Peyer's patch (tissue), 4 donors: ENCODE data around the gene PTPN18. TPM values are rescaled to one million over a fixed set of nuclear protein-coding genes. Genes with fewer than 3 reads are reported as not detected.
A peak's percentile ranks its signal among the peaks of the same experiment; 100 is the strongest.

ENCODE experiments used
- DNase-seq, 3 donors: peaks; one replicate each; pipeline ENCODE4 v3.0.0-alpha.2; 2017 to 2019
- H3K27ac ChIP-seq, 4 donors: fragments of 200-600 bp; sonication (generic); one replicate each; pipeline ENCODE4 v1.5.1; 2016 to 2019
- H3K27me3 ChIP-seq, 2 donors: fragments of 200-600 bp; sonication (generic); one replicate each; pipeline ENCODE4 v1.5.1; 2019
- H3K36me3 ChIP-seq, 3 donors: fragments of 200-600 bp; sonication (generic); one replicate each; pipeline ENCODE4 v1.5.1; 2016 to 2019
- H3K4me1 ChIP-seq, 4 donors: fragments of 200-600 bp; sonication (generic); one replicate each; pipeline ENCODE4 v1.5.1; 2016 to 2019
- H3K4me3 ChIP-seq, 4 donors: fragments of 200-600 bp; sonication (generic); 1 replicate in 3 of 4; 2 replicates in 1 of 4; pipeline ENCODE4 v1.5.1; 2016 to 2019; ENCODE audit warnings: mild to moderate bottlenecking in 1 of 4
- H3K9me3 ChIP-seq, 4 donors: fragments of 200-600 bp; sonication (generic); one replicate each; pipeline ENCODE4 v1.5.1; 2016 to 2019; ENCODE audit warnings: mild to moderate bottlenecking in 1 of 4
- POLR2A ChIP-seq, 2 donors: fragments of 450-650 bp; IDR thresholded peaks; one replicate each; pipeline ENCODE4 v1.5.1; 2017; ENCODE audit warnings: antibody characterized with exemption in 2 of 2, mild to moderate bottlenecking in 2 of 2, moderate library complexity in 2 of 2
- total RNA-seq, 4 donors: library from RNA; depleted of rRNA; stranded (reverse); fragments of >200 nt; gene quantifications; one replicate each; pipeline ENCODE4 v1.1.0, GENCODE V29; 2016
- TF ChIP-seq, protein P1 (sequence below), 6 experiments: fragments of 450-650 bp in 4 of 6; fragments of 200-600 bp in 2 of 6; sonication (generic) in 1 of 6; IDR thresholded peaks; one replicate each; pipeline ENCODE4 v1.5.1; 2017 to 2019; ENCODE audit warnings: antibody characterized with exemption in 6 of 6, mild to moderate bottlenecking in 3 of 6, moderate library complexity in 1 of 6

Gene PTPN18
- total RNA-seq, 4 donors from 2014 or later, result 137 to 208 (median 169) TPM

DNA sequence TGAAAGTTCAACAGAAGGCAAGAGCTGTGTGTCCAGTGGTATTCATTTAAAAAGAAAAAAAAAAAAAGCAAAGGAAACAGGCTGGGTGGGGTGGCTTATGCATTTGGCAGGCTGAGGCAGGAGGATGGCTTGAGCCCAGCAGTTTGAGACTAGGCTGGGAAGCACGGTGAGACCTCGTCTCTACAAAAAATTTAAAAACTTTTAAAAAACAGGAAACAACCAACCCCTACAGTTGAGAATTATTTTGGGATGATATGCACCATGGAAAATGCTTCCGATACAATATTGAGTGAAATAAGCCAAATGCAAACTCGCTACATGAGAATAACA is 31.2 kb downstream of the PTPN18 start:
- TF ChIP-seq POLR2A (IDR thresholded peaks at IDR 0.05), result no peak
- TF ChIP-seq, protein P1, sequence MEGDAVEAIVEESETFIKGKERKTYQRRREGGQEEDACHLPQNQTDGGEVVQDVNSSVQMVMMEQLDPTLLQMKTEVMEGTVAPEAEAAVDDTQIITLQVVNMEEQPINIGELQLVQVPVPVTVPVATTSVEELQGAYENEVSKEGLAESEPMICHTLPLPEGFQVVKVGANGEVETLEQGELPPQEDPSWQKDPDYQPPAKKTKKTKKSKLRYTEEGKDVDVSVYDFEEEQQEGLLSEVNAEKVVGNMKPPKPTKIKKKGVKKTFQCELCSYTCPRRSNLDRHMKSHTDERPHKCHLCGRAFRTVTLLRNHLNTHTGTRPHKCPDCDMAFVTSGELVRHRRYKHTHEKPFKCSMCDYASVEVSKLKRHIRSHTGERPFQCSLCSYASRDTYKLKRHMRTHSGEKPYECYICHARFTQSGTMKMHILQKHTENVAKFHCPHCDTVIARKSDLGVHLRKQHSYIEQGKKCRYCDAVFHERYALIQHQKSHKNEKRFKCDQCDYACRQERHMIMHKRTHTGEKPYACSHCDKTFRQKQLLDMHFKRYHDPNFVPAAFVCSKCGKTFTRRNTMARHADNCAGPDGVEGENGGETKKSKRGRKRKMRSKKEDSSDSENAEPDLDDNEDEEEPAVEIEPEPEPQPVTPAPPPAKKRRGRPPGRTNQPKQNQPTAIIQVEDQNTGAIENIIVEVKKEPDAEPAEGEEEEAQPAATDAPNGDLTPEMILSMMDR (IDR thresholded peaks at IDR 0.05), result no peak
- Histone ChIP-seq H3K4me3 (no peak overlapping the region), H3K27me3 (no peaks in the 10 kb centered on the region), H3K27ac (no peak overlapping the region), H3K4me1 (peaks cover 0 to 17% (median 5%) of the 10 kb centered on the region in 4 donors), H3K9me3 (no peaks in the 10 kb centered on the region), H3K36me3 (no peaks in the 10 kb centered on the region)
- no peak for DNase-seq

DNA sequence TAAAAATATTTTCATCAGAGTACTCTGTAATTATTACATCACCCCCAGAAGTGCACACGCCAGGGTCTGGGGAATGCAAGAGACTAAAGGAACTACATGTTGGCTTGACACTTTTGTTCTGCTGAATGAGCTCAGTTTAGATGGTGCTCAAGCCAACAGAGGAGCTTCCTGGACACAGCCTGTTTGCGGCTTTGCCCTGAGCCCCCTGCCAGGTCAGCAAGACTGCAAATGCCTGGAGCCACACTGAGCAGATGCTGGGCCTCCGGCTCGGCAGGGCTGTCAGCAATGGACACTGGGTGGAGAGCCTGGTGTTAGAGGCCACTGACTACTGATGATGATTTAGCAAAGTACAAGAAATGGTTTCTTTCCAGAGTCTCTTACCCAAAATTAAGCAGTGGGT is 31.9 kb downstream of the PTPN18 start:
- DNase-seq, result no peak
- H3K27me3 ChIP-seq, result no peaks in the 10 kb centered on the region
- no peaks in the 10 kb centered on the region for H3K9me3 ChIP-seq
- H3K4me3 ChIP-seq, result no peak overlapping the region
- TF ChIP-seq, protein P1 (IDR thresholded peaks at IDR 0.05), result no peak
- no peak for TF ChIP-seq POLR2A (IDR thresholded peaks at IDR 0.05)
- H3K4me1 ChIP-seq, result peaks cover 0 to 18% (median 7%) of the 10 kb centered on the region in 4 donors
- H3K27ac ChIP-seq, result peak overlapping the region in 2 of 4 donors; percentile 38 to 55
- no peaks in the 10 kb centered on the region for H3K36me3 ChIP-seq

DNA sequence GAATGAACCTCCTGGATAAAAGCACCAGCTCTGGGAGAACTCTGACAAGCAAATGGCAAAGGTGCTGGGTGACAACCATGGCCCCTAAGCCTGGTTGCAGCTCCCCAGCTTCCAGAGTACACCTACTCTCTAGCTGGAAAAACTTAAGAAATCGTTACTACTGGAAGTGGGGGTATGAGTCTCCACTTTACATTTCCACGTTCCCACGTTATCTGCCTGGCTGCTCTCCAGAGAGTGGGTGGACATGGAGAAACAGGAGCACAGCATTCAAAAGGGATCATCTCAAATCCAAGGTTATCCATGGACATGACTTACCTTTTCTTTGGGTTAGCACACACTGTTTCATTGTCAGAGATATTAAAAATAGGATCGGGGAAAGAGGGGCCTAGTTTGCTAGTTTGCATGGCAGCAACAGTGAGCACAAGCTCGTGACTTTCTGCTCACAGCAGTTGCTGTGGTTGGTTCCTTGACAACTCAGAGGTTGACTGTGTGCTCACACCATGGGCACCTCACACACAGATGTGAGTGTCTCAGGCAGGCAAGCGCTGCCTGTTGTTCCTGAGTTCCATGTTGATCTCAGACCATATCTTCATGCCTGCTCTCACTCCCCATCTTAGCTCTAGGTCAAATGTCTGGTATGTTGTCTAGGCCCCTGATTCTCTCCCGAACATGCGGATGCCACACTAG is 32.5 kb downstream of the PTPN18 start:
- Histone ChIP-seq H3K27ac (peak overlapping the region in 2 of 4 donors; percentile 38 to 55), H3K27me3 (no peaks in the 10 kb centered on the region), H3K36me3 (no peaks in the 10 kb centered on the region), H3K9me3 (no peaks in the 10 kb centered on the region), H3K4me3 (no peak overlapping the region), H3K4me1 (peaks cover 0 to 18% (median 7%) of the 10 kb centered on the region in 4 donors)
- TF ChIP-seq, protein P1 (IDR thresholded peaks at IDR 0.05), result no peak
- no peak for TF ChIP-seq POLR2A (IDR thresholded peaks at IDR 0.05)
- no peak for DNase-seq

DNA sequence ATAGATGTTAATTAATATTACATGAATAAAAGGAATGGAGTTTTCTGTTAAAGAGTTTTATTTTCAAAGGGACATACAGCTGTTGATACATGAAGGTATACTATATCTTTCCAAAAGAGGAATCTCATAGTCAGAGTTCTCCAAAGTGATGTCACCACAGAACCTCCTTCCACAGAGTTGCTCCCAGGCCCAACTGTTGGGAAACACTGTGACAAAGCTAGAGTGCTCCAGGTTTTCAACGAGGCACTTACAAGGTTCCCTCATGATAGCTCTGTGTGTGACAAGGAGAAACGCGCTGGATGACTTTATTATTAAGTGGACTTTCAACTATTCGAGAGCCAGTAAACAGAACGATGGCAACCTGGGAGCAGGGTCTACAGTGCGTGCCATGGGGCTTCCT is 33.5 kb downstream of the PTPN18 start:
- no peaks in the 10 kb centered on the region for H3K9me3 ChIP-seq
- H3K4me1 ChIP-seq, result peaks cover 0 to 18% (median 7%) of the 10 kb centered on the region in 4 donors
- peak overlapping the region in 1 of 4 donors; percentile 78 for H3K27ac ChIP-seq
- no peaks in the 10 kb centered on the region for H3K36me3 ChIP-seq
- H3K4me3 ChIP-seq, result no peak overlapping the region
- TF ChIP-seq POLR2A (IDR thresholded peaks at IDR 0.05), result no peak
- TF ChIP-seq, protein P1 (IDR thresholded peaks at IDR 0.05), result no peak
- DNase-seq, result no peak
- no peaks in the 10 kb centered on the region for H3K27me3 ChIP-seq

DNA sequence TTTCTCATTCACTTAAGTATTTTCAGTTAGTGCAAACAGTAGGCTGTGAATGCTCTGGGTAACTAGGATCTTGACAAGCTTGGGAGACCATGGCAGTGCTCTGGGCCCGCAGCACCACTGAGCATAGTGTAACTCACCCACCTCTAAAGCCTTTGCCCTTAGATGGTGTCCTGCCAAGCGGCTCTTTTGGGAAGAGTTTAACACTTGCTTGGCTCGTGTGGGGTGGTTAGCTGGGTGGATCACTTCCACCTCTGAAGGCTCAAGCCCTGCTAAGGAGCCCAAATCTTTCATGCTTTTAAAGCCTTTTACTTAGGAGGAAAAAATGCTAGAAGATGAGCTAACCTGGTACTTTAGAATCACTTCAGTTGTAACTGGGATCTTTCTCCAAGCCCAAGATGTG is 33.9 kb downstream of the PTPN18 start:
- no peak overlapping the region for H3K4me3 ChIP-seq
- H3K27ac ChIP-seq, result peak overlapping the region; percentile 68 to 88 (median 82)
- TF ChIP-seq, protein P1 (IDR thresholded peaks at IDR 0.05), result no peak
- no peak for TF ChIP-seq POLR2A (IDR thresholded peaks at IDR 0.05)
- H3K36me3 ChIP-seq, result no peaks in the 10 kb centered on the region
- H3K4me1 ChIP-seq, result peaks cover 0 to 18% (median 7%) of the 10 kb centered on the region in 4 donors
- DNase-seq, result no peak
- no peaks in the 10 kb centered on the region for H3K27me3 ChIP-seq
- H3K9me3 ChIP-seq, result no peaks in the 10 kb centered on the region
